ENCODE data around the gene ACAN. TPM values are rescaled to one million over a fixed set of nuclear protein-coding genes. Genes with fewer than 3 reads are reported as not detected.

ACAN gene
- total RNA-seq, 1 experiment from 2014 or later, result 0.03 TPM

- Histone ChIP-seq H3K36me3 (ENCODE audit: control insufficient read depth, insufficient read depth, low read length) (no peaks in the 10 kb centered on the region), H3K9me3 (ENCODE audit: control insufficient read depth, insufficient read depth, low read depth, low read length) (no peaks in the 10 kb centered on the region), H3K4me1 (ENCODE audit: control insufficient read depth, insufficient read depth, low read length) (peaks cover 7% of the 10 kb centered on the region; the same call in 1 of the 2 replicates), H3K4me3 (ENCODE audit: low read depth in 2 of 2, low read length in 2 of 2) (no peak overlapping the region), H3K27me3 (ENCODE audit: control insufficient read depth, insufficient read depth, low read length) (peaks cover 2% of the 10 kb centered on the region; the same call in 1 of the 2 replicates), H3K27ac (ENCODE audit: low read length) (no peak overlapping the region)
- intact Hi-C loops (cut with micrococcal nuclease; ENCODE audit: unreplicated experiment) (no loop called here), in situ Hi-C loops (cut with HindIII; ENCODE audit: low pct_unique_long_range_greater_than_20kb, low sequenced_read_pairs) (no loop called here)
- POLR2A ChIA-PET, result no interaction called here
- CTCF ChIA-PET, result interaction anchor here (0.7 kb wide), 1 partner anchor 288 kb away, joined by 5 read pairs; no protein-coding TSS in a partner anchor
- no peak for TF ChIP-seq REST (IDR thresholded peaks at IDR 0.05; ENCODE audit: insufficient read depth in 1 of 2, low read depth in 2 of 2, low read length in 1 of 2)
- TF ChIP-seq TCF7L2 (IDR thresholded peaks at IDR 0.05; ENCODE audit: low read depth, low read length), result no peak
- no peak for TF ChIP-seq SIN3A (IDR thresholded peaks at IDR 0.05; ENCODE audit: borderline replicate concordance, insufficient read depth, low read depth, low read length)
- no peak for TF ChIP-seq POLR2AphosphoS5 (IDR thresholded peaks at IDR 0.05; ENCODE audit: low read depth, low read length)
- TF ChIP-seq, protein P1, sequence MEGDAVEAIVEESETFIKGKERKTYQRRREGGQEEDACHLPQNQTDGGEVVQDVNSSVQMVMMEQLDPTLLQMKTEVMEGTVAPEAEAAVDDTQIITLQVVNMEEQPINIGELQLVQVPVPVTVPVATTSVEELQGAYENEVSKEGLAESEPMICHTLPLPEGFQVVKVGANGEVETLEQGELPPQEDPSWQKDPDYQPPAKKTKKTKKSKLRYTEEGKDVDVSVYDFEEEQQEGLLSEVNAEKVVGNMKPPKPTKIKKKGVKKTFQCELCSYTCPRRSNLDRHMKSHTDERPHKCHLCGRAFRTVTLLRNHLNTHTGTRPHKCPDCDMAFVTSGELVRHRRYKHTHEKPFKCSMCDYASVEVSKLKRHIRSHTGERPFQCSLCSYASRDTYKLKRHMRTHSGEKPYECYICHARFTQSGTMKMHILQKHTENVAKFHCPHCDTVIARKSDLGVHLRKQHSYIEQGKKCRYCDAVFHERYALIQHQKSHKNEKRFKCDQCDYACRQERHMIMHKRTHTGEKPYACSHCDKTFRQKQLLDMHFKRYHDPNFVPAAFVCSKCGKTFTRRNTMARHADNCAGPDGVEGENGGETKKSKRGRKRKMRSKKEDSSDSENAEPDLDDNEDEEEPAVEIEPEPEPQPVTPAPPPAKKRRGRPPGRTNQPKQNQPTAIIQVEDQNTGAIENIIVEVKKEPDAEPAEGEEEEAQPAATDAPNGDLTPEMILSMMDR (IDR thresholded peaks at IDR 0.05), result no peak
- no TSS peak for BruUV-seq (replicated peaks)
- DNase-seq (ENCODE audit: low read depth, low spot score), result no peak
- no peak for ATAC-seq
Observed at GRCh38 chr15:88814393-88814792, 11.2 kb downstream of the ACAN start.

- in situ Hi-C loops (cut with HindIII; ENCODE audit: low pct_unique_long_range_greater_than_20kb, low sequenced_read_pairs), result no loop called here
- POLR2A ChIA-PET, result no interaction called here
- DNase-seq (ENCODE audit: low read depth, low spot score), result no peak
- no peak for ATAC-seq
- Histone ChIP-seq H3K36me3 (ENCODE audit: control insufficient read depth, insufficient read depth, low read length) (no peaks in the 10 kb centered on the region), H3K4me3 (ENCODE audit: low read depth in 2 of 2, low read length in 2 of 2) (no peak overlapping the region), H3K27me3 (ENCODE audit: control insufficient read depth, insufficient read depth, low read length) (peaks cover 2% of the 10 kb centered on the region; the same call in 1 of the 2 replicates), H3K27ac (ENCODE audit: low read length) (no peak overlapping the region), H3K4me1 (ENCODE audit: control insufficient read depth, insufficient read depth, low read length) (no peaks in the 10 kb centered on the region), H3K9me3 (ENCODE audit: control insufficient read depth, insufficient read depth, low read depth, low read length) (no peaks in the 10 kb centered on the region)
- intact Hi-C loops (cut with micrococcal nuclease; ENCODE audit: unreplicated experiment), result no loop called here
- BruUV-seq (replicated peaks), result no TSS peak
- TF ChIP-seq SIN3A (IDR thresholded peaks at IDR 0.05; ENCODE audit: borderline replicate concordance, insufficient read depth, low read depth, low read length) (no peak), REST (IDR thresholded peaks at IDR 0.05; ENCODE audit: insufficient read depth in 1 of 2, low read depth in 2 of 2, low read length in 1 of 2) (no peak), POLR2AphosphoS5 (IDR thresholded peaks at IDR 0.05; ENCODE audit: low read depth, low read length) (no peak), TCF7L2 (IDR thresholded peaks at IDR 0.05; ENCODE audit: low read depth, low read length) (no peak)
- TF ChIP-seq, protein P1 (IDR thresholded peaks at IDR 0.05), result no peak
- CTCF ChIA-PET, result interaction anchor here (0.7 kb wide), 1 partner anchor 922 kb away, joined by 4 read pairs; no protein-coding TSS in a partner anchor
Observed at GRCh38 chr15:88818920-88819319, 15.7 kb downstream of the ACAN start.

Data from Panc1 (cell line).